SU-DHL-6 (cell line): ENCODE measurements around the gene MYCBPAP.

ENCODE experiments used
- CTCF ChIP-seq: fragments of 200-600 bp; sonication (generic); IDR thresholded peaks from one replicate; pipeline ENCODE4 v1.5.1; 2017; ENCODE audit warnings: antibody characterized with exemption, mild to moderate bottlenecking, low read length, moderate library complexity; ENCODE audit not compliant: insufficient read depth, poor library complexity, severe bottlenecking
- EZH2phosphoT487 ChIP-seq: fragments of 200-600 bp; sonication (generic), shearing (Covaris generic); conservative IDR thresholded peaks from 2 replicates; pipeline ENCODE4 v1.6.1; 2018; ENCODE audit warnings: mild to moderate bottlenecking, antibody characterized with exemption, low read length, moderate library complexity, mixed read lengths

- TF ChIP-seq CTCF (no peak), EZH2phosphoT487 (no peak)
Observed at GRCh38 chr17:50520483-50520882, 12.2 kb downstream of the MYCBPAP start.
